Measurements from ENCODE around the gene TGFBR2.

Gene TGFBR2

GRCh38 chr3:30737743-30738499 lies 131.5 kb downstream of the TGFBR2 start:
- no peak for TF ChIP-seq CTCF (IDR thresholded peaks at IDR 0.05; ENCODE audit: borderline replicate concordance, control extremely low read depth, extremely low read depth, insufficient read depth, missing control alignments)
- in situ Hi-C loops (cut with MboI; ENCODE audit: low sequenced_read_pairs, unreplicated experiment), result no loop called here
- DNase-seq (ENCODE audit: low spot score), result no peak

- in situ Hi-C loops (cut with MboI; ENCODE audit: low sequenced_read_pairs, unreplicated experiment), result no loop called here
- no peak for TF ChIP-seq CTCF (IDR thresholded peaks at IDR 0.05; ENCODE audit: borderline replicate concordance, control extremely low read depth, extremely low read depth, insufficient read depth, missing control alignments)
- DNase-seq (ENCODE audit: low spot score), result no peak
These were observed 132.2 kb downstream of the TGFBR2 start for GRCh38 chr3:30738605-30739004.

GRCh38 chr3:30741889-30742288 lies 135.5 kb downstream of the TGFBR2 start:
- in situ Hi-C loops (cut with MboI; ENCODE audit: low sequenced_read_pairs, unreplicated experiment), result no loop called here
- DNase-seq (ENCODE audit: low spot score), result no peak
- TF ChIP-seq CTCF (IDR thresholded peaks at IDR 0.05; ENCODE audit: borderline replicate concordance, control extremely low read depth, extremely low read depth, insufficient read depth, missing control alignments), result no peak

GRCh38 chr3:30742796-30743619 lies 136.6 kb downstream of the TGFBR2 start:
- in situ Hi-C loops (cut with MboI; ENCODE audit: low sequenced_read_pairs, unreplicated experiment), result no loop called here
- DNase-seq (ENCODE audit: low spot score), result no peak

More at GRCh38 chr3:30742796-30743619, 136.6 kb downstream of the TGFBR2 start:
- TF ChIP-seq CTCF (IDR thresholded peaks at IDR 0.05; ENCODE audit: borderline replicate concordance, control extremely low read depth, extremely low read depth, insufficient read depth, missing control alignments), result no peak

Measured in GM13976 (cell line).